ENCODE data around the gene DMD.
"Not testable (repeated sequence)": the region's sequence is repeated elsewhere in the genome, so short reads cannot be mapped to it uniquely, and the experiment has no call there.

The DMD gene

DNA sequence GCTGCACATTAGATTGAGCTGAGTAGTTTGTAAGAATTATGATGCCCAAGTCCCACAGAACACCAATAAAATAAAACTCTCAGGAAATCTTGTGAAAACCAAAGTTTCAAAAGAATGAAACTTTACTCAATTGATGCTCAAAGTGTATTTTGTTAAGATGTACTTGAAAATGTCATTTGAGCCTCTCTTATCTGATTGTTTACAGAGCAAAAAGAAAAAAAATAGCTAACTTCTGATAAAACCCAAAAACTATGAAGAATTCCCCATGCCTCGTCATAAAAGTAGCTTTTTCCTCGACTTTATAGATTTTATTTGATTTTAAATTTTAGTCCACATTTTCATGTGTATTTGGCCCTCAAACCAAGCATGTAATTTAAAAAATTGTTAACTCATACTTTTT lies 1618.0 kb downstream of the DMD start:
- no peak for DNase-seq (ENCODE audit: low read depth)

DNA sequence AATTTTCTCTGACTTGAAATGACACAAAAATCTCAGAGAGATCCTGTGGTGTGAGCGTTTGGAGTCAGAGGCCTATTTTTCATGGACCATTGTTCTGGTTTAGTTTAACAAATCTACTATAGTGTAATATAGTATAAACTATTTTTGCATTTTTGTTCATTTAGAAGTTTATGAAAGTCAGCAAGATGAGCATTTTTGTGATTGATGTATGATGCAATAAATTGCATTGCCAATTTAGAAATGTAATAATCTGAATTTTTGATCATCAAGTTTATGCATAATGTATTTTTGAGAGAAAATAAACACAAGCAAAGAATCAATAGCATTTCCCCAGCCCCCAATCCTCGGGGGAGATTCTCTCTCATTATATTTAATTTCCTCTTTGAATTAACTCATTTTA lies 1620.0 kb downstream of the DMD start:
- no peak for DNase-seq (ENCODE audit: low read depth)

DNA sequence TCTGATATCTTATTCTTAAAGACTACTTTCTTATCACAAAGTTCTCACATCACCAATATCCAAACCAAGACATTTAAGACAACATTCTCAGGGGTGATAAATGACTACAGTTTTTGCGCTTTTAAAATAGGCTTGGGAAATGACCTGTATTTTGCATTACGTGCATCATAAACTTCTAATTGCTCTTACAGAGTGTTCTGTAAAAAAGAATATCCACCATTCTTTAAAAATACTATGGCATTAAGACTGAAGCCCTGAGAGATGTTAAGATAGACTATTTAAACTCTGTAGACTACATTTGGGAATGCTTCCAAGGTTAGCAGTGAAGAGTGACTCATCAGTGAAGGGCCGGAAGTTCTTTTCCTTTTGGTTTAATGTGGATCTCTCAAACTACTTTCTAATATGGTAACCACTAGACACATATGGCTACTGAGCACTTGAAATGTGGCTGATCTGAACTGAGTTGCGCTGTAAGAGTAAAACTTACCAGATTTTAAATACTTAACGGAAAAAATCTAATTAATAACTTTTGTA lies 1620.7 kb downstream of the DMD start:
- no peak for DNase-seq (ENCODE audit: low read depth)

DNA sequence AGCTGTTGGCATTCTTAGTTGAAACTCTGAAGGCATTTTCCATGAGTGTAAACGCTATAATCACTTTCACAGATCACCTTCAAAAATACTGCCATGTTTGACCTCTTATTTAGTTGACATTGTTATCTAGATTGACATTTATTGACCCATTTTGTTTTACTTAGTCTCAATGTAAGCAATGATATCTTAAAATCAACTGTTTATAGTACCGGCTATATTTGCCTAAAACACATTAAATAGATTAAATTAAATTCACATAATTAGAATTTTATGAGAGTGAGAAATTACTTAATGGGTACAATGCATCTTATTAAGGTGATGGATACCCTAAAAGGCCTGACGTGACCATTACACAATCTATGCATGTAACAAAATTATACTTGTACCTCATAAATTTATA lies 1621.8 kb downstream of the DMD start:
- no peak for DNase-seq (ENCODE audit: low read depth)

DNA sequence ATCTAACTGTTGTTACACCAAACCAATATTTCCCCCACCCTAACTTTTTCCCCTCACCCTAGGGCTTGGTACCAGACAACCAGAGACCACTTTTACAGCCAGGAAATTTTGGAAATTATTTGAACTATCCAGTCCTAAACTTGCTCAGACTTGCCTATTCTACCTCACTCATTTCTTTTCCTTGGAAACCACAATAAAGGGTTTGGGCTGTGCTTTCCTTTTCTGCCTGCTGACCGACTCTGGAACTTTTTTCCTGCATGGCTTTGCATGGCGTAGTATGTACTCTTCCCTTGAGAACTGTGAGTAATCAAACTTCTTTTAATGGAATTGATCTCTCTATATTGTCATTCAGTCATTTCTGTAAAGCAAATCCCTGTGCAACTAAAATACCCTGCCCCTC lies 1623.0 kb downstream of the DMD start:
- DNase-seq (ENCODE audit: low read depth), result no peak

DNA sequence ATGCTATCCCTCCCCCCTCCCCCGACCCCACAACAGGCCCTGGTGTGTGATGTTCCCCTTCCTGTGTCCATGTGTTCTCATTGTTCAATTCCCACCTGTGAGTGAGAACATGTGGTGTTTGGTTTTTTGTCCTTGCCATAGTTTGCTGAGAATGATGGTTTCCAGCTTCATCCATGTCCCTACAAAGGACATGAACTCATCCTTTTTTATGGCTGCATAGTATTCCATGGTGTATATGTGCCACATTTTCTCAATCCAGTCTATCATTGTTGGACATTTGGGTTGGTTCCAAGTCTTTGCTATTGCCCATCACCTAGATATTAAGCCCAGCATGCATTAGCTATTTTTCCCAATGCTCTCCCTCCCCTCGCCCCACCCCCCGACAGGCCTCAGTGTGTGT lies 1627.5 kb downstream of the DMD start:
- not testable (repeated sequence) for DNase-seq (ENCODE audit: low read depth)

DNA sequence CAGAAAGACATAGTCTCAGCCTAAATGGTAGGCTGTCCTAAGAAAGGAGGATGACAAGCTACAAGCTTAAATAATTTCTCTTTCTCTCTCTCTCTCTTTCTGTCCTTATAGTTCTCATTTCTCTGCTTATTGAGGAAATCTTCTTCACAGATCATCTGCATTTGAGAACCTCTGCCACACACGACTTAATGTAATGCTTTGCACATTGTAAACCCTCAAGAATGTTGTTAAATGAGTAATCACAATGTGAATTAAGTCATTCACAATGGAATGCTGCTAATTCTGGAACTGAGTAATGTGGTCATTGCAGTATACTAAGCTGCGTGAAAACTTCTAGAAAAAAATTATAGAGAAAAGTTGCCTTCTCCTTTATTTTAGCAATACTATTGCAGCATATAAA lies 1630.6 kb downstream of the DMD start:
- DNase-seq (ENCODE audit: low read depth), result no peak

DNA sequence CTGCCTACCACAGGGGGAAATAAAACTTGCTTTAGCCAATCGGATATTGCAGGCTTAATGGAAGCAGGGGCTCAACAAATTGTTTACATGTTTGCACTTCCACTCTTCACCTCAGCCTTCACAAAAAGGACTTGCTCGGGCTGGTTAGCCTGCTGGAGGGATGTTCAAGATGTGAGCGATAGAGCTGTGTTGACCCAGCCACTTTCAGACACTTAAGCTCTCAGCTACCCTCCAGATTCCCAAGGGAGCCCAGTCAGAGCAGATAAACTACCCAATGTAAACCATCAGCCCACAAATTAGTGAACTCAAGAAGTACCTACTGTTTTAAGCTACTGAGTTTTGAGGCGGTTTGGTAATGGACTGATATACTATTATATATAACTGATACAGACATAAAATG lies 1631.1 kb downstream of the DMD start:
- no peak for DNase-seq (ENCODE audit: low read depth)

DNA sequence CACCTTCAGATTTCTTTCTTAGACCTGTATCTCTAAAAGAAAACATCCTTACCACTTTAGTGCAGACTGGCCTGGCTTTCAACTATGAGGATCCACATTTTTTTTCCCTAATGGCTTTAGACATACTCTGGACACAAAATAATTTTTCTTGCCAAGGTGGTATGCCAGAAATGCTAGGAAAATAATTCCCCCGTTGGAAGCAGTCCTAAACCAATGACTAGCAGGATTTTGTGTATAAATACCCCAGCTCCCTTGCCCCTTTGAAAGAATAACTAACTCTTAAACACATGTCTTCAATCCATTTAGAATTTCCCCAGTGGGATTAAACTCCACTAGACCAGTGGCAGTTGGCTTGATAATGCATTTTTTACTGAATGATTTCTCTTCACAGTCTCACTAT lies 1639.0 kb downstream of the DMD start:
- no peak for DNase-seq (ENCODE audit: low read depth)

DNA sequence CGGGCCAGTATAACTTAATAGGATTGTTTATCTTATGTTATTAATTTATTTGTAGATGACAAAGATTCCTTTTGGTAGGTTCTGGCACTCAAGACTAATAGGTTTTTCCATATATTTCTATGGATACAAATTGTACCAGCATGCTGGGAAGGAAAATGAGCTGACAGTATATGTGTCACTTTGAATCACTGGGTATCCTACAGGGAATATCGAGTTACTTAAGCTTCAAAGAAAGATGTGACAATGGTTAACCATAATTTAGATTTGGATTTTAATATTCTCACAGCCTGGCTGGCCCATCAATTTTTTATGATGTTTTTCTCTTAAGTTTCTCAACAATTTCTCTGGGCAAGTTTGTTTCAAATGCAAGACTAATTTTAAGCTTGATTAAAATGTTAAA lies 1640.7 kb downstream of the DMD start:
- DNase-seq (ENCODE audit: low read depth), result no peak

DNA sequence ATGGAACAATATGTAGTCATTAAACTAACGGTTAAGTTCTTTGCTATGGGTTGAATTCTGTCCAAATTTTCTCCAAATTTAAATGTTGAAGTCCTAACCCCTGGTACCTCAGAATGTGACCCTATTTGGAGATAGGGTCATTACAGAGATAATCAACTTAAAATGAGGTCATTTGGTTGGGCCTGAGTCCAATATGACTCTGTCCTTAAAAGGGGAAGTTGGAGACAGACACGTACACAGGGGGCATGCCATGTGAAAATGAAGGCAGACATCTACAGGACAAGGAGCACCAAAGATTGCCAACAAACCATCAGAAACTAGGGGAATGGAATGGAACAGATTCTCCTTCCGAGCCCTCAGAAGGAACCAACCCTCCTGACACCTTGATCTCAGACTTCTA lies 1647.6 kb downstream of the DMD start:
- DNase-seq (ENCODE audit: low read depth), result no peak

DNA sequence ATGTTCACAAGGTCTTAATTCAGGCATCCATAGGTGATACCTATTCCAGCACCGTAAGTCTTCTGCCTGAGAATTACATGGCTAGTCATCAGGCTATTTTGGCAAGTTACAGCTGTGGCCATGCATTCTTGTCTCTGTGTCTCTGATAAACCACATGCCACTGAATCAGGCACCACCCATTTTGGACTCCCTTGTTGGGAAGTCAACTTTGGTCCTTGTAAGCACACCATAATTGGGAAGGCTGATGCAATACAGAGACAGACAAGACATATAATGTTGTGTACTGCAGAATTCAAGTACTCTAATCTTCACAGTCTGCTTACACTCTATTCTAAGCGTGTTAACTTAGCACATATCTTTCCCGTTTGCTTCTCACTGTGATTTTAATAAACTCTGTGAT lies 1655.8 kb downstream of the DMD start:
- DNase-seq (ENCODE audit: low read depth), result no peak

DNA sequence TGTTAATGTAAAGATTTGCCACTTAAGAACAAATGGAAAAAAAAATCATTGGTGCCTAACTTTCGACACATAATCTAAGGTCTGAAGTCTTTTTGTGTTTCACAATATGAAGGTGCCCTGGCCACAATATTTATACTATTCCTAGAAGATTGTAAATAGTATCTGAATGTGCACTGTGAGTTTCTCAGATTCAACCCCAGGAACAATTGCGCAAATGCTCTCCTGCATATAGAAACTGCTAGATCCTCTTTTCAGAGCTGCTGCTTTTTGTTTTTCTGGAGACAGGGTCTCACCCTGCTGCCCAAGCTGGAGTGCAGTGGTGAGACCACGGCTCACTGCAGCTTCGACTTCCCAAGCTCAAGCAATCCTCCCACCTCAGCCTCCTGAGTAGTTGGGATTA lies 1659.4 kb downstream of the DMD start:
- DNase-seq (ENCODE audit: low read depth), result no peak

DNA sequence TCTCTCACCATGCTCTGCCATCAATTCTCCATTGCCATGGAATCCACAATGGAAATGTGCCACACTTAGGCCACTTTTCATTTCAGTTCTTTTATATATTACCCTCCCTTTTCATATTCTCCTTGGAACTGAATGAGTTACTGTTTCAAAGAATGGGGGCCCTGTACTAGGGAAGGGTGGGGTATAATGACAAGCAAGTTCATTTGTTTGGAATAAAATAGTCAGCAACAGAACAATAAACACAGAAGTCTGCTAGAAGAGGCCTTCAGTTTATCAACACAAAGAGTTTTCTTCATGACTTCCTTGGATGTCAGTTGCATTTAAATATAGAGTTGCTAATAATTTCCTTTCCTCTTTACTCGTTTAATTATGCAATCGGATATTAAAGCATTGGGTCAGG lies 1661.2 kb downstream of the DMD start:
- no peak for DNase-seq (ENCODE audit: low read depth)

DNA sequence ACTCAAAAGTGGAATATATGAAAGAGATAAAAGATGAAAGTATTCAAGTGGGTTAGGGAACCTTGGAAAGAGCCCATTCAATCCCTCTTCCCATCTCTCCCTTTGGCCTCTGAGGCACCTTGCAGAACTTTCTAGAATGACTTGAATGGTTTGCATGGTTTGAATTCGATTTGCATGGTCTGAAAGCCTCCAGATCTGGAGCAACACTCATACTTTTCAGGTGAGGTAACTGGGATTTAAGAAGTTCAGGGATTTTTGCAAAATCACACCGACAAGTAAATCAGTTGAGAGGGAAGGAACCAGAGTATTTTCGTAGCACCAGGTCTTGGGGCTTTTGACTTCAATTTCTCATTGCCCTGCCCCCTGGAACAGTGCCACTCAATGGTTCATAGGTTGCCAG lies 1663.5 kb downstream of the DMD start:
- no peak for DNase-seq (ENCODE audit: low read depth)

DNA sequence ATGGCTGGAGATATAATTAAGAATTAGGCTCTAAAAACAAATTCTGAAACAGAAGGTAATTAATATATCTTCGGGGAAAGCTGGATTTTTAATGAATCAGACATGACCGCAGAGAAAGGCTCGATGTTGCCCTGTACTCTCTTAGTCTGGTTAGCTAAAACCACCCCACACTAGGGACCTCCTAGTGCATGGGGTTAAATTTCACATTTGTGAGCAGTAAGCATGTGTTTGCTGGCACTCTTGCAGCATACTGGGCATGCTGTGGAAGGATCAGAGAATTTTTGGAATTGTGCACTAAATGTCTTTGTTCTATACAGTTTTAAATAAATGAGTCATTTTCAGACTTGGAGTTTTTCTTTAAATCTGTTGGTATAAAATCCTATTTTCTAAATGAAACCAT lies 1663.9 kb downstream of the DMD start:
- DNase-seq (ENCODE audit: low read depth), result no peak

DNA sequence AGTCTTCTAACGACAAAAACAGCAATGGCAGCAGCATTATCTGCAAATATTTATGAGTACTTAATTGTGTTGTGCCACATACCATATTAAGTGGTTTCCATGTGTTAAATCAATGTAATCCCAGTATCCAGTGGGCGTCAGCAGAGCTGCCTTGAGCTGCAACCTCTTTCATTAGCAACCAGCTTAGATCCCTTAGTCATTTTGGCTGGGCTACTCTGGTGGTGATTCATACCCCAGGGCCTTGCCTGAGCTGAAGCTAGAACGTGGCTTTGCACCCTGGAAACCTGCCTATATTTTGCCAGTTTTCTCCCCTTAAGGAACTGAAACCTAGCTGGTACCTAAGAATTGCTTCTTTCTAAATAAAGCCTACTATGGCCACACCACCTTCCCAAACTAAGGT lies 1665.2 kb downstream of the DMD start:
- DNase-seq (ENCODE audit: low read depth), result no peak

DNA sequence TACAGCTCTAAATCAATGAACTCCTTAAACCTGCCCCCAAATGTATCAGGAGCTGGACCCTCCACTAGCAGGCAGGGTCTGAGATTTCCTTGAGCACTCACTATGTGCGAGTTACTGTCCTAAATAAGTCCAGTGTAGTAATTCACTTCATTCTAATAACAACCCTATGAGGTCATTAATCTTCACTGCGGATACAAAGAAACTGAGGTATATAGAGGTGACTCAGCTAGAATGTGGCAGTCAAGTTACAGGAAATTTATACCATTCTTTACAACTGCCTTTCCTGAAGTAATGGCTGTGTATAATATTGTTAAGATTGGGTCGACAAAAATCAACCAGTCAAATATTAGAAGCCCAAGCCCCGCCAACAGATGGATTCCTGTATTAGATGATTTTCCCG lies 1665.6 kb downstream of the DMD start:
- no peak for DNase-seq (ENCODE audit: low read depth)

DNA sequence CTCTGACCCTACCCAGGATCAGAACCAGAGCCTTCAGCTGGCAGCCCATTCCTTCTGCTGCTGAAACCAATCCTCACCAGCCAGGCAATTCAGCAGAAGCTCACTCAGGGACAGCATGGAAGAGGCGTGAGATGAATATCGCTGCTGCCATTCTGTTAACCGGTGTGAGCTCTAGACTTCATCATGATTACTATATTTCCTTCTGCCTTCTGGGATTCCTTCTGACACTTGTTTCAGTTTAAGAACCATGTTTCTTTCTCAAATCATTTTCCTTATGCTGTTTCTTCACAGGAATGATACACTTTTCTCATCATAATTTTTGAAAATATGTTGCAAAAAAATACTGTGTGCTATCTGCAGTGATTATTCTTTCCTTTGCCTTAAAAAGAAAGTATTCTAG lies 1666.2 kb downstream of the DMD start:
- no peak for DNase-seq (ENCODE audit: low read depth)

DNA sequence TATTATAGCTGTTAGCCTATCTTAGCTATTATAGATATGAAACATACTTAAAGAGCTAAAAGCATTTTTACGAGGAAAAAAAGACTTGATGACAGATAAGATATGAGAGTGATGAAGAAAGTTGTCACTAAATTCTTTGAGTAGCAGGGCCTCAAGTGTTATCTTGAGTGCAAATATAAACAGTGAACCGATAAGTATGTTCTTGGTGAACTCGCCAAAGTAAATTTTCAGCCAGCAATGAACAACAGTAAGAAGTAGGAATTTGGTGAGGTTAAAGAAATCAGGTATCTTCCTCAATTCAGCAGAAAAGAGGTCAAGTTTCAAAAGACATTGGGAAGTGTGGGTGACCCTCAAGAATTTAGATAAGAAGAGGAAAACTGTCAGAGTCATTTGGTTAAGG lies 1667.7 kb downstream of the DMD start:
- no peak for DNase-seq (ENCODE audit: low read depth)

DNA sequence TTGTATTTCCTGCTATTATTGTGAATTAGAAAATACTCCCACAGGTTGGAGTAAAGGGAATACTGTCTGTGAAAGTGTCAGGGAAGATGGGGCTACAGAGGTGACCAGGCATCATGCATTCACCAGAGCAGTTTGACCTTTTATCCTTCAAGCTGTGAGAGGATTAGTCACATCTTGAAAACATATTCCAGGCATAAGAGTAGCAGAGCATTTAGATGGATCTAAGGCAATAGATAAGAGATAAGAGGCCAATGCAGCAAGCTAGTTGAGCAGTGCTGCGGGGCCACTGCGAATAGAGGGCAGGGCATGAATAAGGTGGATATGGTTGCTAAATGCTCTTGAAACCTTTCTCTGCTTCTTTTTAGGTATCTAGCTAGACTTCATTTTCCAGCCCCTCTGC lies 1668.8 kb downstream of the DMD start:
- no peak for DNase-seq (ENCODE audit: low read depth)

DNA sequence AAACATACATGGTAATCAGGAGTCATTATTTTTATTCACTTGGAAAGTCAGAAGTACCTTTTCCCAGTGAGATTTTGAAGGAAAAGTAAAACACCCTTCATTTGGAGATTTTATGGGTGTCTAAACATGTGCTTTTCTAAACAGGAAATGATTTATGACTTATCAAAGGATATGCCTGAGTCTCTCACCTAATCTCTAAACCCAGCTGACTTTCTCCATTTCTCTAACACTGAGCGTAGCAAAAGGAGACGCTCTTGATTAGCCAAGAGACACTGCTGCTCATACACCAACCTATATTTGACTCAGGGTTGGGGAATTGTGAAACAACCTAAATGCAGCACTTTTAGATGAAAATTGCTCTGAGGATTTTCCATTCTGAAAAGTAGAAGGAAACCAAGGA lies 1671.0 kb downstream of the DMD start:
- no peak for DNase-seq (ENCODE audit: low read depth)

DNA sequence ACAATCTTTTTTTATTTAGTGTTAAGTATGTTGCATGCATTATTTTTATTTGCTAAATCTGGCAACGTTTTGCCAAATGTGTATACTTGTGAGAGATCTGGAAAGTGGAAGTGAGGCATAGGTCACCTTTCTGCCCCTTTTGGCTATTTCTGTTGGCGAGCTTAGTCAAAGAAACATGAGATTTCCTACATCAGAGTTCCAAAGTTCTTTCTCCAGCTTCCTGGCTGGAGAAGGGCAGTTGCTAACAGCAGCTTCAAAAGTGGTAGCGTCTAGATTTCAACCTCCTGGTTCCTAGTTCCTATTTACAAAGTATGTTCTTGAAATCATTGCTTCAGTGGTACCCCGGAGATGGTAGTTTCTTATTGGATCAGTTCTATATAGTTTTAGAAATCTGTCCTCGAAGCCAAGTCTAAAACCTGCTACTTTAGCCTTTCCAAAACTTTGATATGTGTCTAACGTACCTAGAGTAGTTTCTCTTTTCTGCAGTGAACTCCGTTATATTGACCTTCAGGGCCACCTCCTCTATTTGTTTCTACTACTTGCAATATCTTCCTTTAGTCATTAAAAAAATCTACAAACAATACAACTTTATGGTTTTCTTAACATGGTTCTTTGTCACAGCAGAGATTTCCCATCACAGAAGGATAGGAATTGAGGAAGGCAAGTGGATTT lies 1683.8 kb downstream of the DMD start:
- DNase-seq (ENCODE audit: low read depth), result no peak

DNA sequence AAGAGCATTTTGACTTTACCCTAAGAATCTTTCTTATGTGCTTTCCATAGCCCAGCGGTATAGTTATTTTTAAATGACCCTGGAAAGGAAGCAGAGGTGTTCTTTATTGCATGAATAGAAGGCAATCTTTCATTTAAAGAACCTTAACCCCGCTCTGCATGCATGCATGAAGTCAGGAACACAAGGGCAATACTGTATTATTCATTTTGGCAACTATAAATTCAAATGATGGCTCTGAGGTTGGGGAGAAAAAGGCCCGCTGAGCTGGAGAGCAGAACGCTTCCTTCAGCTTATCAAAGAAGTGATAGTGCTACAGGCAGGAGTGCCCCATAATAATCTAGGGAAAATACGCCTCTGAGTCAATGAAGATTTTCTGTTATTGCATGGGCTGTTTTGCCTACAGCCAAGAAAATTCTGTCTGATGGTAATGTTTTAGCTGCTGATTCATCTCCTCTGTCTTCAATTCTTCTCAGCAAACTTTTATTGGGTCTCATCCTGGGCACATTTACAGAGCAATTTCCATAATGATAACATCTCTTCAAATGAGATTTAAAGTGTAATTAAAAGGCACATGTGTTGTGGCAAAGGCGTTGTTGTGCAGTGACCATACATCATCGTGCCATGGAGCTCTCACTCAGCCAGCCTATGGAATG lies 1687.3 kb downstream of the DMD start:
- DNase-seq (ENCODE audit: low read depth), result no peak

Measured in CMK (cell line).